Parathyroid adenoma (tissue), 2 donors: ENCODE measurements around the gene DGKI.

Experiments used
- H2AFZ ChIP-seq: fragments of 300-600 bp; sonication (generic); one replicate; pipeline ENCODE4 v1.7.0; 2017; ENCODE audit warnings: antibody characterized with exemption, mild to moderate bottlenecking
- H3K27ac ChIP-seq: fragments of 300-600 bp; sonication (generic); one replicate; pipeline ENCODE4 v1.7.0; 2017
- H3K27me3 ChIP-seq: fragments of 300-600 bp; sonication (generic); one replicate; pipeline ENCODE4 v1.7.0; 2017; ENCODE audit warnings: low read length; ENCODE audit not compliant: control insufficient read depth, insufficient read depth
- H3K36me3 ChIP-seq: fragments of 300-600 bp; sonication (generic); one replicate; pipeline ENCODE4 v1.7.0; 2017; ENCODE audit warnings: low read length; ENCODE audit not compliant: control insufficient read depth, insufficient read depth
- H3K4me1 ChIP-seq: fragments of 300-600 bp; sonication (generic); one replicate; pipeline ENCODE4 v1.7.0; 2017; ENCODE audit warnings: control low read depth
- H3K4me2 ChIP-seq: fragments of 300-600 bp; sonication (generic); one replicate; pipeline ENCODE4 v1.7.0; 2017; ENCODE audit warnings: low read length
- H3K4me3 ChIP-seq: fragments of 300-600 bp; sonication (generic); one replicate; pipeline ENCODE4 v1.7.0; 2017; ENCODE audit warnings: low read depth, low read length
- H3K79me2 ChIP-seq: fragments of 300-600 bp; sonication (generic); one replicate; pipeline ENCODE4 v1.7.0; 2017; ENCODE audit warnings: control low read depth
- H3K9ac ChIP-seq: fragments of 300-600 bp; sonication (generic); one replicate; pipeline ENCODE4 v1.7.0; 2017; ENCODE audit warnings: mild to moderate bottlenecking
- H3K9me3 ChIP-seq: fragments of 300-600 bp; sonication (generic); one replicate; pipeline ENCODE4 v1.7.0; 2017; ENCODE audit warnings: low read length; ENCODE audit not compliant: control insufficient read depth
- CTCF ChIP-seq: fragments of 300-600 bp; sonication (generic); IDR thresholded peaks from one replicate; pipeline ENCODE4 v1.7.0; 2017; ENCODE audit warnings: antibody characterized with exemption, mild to moderate bottlenecking
- donor health status: primary hyperparathyroidism.

The DGKI gene

GRCh38 chr7:137829337-137829992 is 17.3 kb downstream of the DGKI start:
- Histone ChIP-seq H3K27me3 (no peaks in the 10 kb centered on the region), H2AFZ (no peak overlapping the region), H3K4me2 (no peak overlapping the region), H3K27ac (no peak overlapping the region), H3K79me2 (no peaks in the 10 kb centered on the region), H3K9ac (no peak overlapping the region), H3K36me3 (no peaks in the 10 kb centered on the region), H3K4me1 (no peaks in the 10 kb centered on the region), H3K9me3 (no peaks in the 10 kb centered on the region), H3K4me3 (no peak overlapping the region)
- no peak for TF ChIP-seq CTCF

GRCh38 chr7:137828456-137828855 is 18.3 kb downstream of the DGKI start:
- Histone ChIP-seq H3K27me3 (no peaks in the 10 kb centered on the region), H3K79me2 (no peaks in the 10 kb centered on the region), H3K9ac (no peak overlapping the region), H3K4me3 (no peak overlapping the region), H3K9me3 (no peaks in the 10 kb centered on the region), H3K4me1 (no peaks in the 10 kb centered on the region), H3K36me3 (no peaks in the 10 kb centered on the region), H3K27ac (no peak overlapping the region), H2AFZ (no peak overlapping the region), H3K4me2 (no peak overlapping the region)
- no peak for TF ChIP-seq CTCF

GRCh38 chr7:137825489-137825888 is 21.3 kb downstream of the DGKI start:
- no peak overlapping the region for H3K9ac ChIP-seq
- H3K79me2 ChIP-seq, result no peaks in the 10 kb centered on the region
- H3K36me3 ChIP-seq, result no peaks in the 10 kb centered on the region
- H3K4me3 ChIP-seq, result no peak overlapping the region
- H3K27me3 ChIP-seq, result no peaks in the 10 kb centered on the region
- no peak overlapping the region for H3K4me2 ChIP-seq
- no peak overlapping the region for H2AFZ ChIP-seq
- no peak overlapping the region for H3K27ac ChIP-seq
- TF ChIP-seq CTCF, result no peak
- no peaks in the 10 kb centered on the region for H3K4me1 ChIP-seq
- H3K9me3 ChIP-seq, result no peaks in the 10 kb centered on the region

GRCh38 chr7:137820677-137821420 is 25.9 kb downstream of the DGKI start:
- Histone ChIP-seq H2AFZ (no peak overlapping the region), H3K9ac (no peak overlapping the region), H3K27ac (no peak overlapping the region)

More at GRCh38 chr7:137820677-137821420, 25.9 kb downstream of the DGKI start:
- Histone ChIP-seq H3K79me2 (no peaks in the 10 kb centered on the region), H3K4me1 (no peaks in the 10 kb centered on the region), H3K4me2 (no peak overlapping the region), H3K27me3 (no peaks in the 10 kb centered on the region), H3K36me3 (no peaks in the 10 kb centered on the region), H3K4me3 (no peak overlapping the region), H3K9me3 (no peaks in the 10 kb centered on the region)
- no peak for TF ChIP-seq CTCF
